Right lobe of liver (tissue), 4 donors: ENCODE data around the gene ANKH.

ENCODE experiments used
- CTCF ChIP-seq, 4 donors: fragments of 200-600 bp in 3 of 4; fragments of 450-650 bp in 1 of 4; IDR thresholded peaks; one replicate each; pipeline versions ENCODE4 v1.5.1 to v1.8.0; 2016 to 2022; ENCODE audit warnings: antibody characterized with exemption in 4 of 4, mild to moderate bottlenecking in 2 of 4
- POLR2A ChIP-seq: fragments of 450-650 bp; IDR thresholded peaks from one replicate; pipeline ENCODE4 v1.6.1; 2017; ENCODE audit warnings: antibody characterized with exemption, mild to moderate bottlenecking
- donor health status: DM: no; HTN: no; CAD: no.
- donor health status: DM: no; HTN: no; CAD: no.
- donor health status: DM: no; HTN: yes; CAD: no.

GRCh38 chr5:14656898-14657297 lies 214.7 kb downstream of the ANKH start:
- TF ChIP-seq CTCF (IDR thresholded peaks at IDR 0.05) (no peak), POLR2A (no peak)
